SJCRH30 (cell line): ENCODE measurements around the gene POLR1A. TPM values are rescaled to one million over a fixed set of nuclear protein-coding genes. Genes with fewer than 3 reads are reported as not detected.

ENCODE experiments used
- DNase-seq, 2 experiments: peaks; one replicate each; pipeline ENCODE4 v3.0.0-alpha.2; 2015 to 2020
- H3K27ac ChIP-seq: fragments of 250-450 bp; sonication (Bioruptor Pico); 2 replicates; pipeline ENCODE4 v1.5.1; 2020; ENCODE audit warnings: mild to moderate bottlenecking, moderate library complexity
- H3K27me3 ChIP-seq: fragments of 250-450 bp; sonication (Bioruptor Pico); 2 replicates; pipeline ENCODE4 v1.5.1; 2020; ENCODE audit warnings: mild to moderate bottlenecking, moderate library complexity
- H3K36me3 ChIP-seq: fragments of 250-450 bp; sonication (Bioruptor Pico); 2 replicates; pipeline ENCODE4 v1.5.1; 2020; ENCODE audit warnings: mild to moderate bottlenecking, moderate library complexity
- H3K4me1 ChIP-seq: fragments of 250-450 bp; sonication (Bioruptor Pico); 2 replicates; pipeline ENCODE4 v1.5.1; 2020; ENCODE audit warnings: mild to moderate bottlenecking, moderate library complexity
- H3K4me3 ChIP-seq: fragments of 250-450 bp; sonication (Bioruptor Pico); 2 replicates; pipeline ENCODE4 v1.5.1; 2020; ENCODE audit warnings: mild to moderate bottlenecking, moderate library complexity
- H3K9me3 ChIP-seq: fragments of 250-450 bp; sonication (Bioruptor Pico); replicated peaks from 2 replicates; pipeline ENCODE4 v1.5.1; 2020; ENCODE audit warnings: mild to moderate bottlenecking, moderate library complexity
- total RNA-seq: library from RNA; depleted of rRNA; stranded (reverse); fragments of >200 nt; shearing (Covaris generic); gene quantifications from 2 replicates; pipeline ENCODE4 v1.2.3, GENCODE V29; 2014

Gene POLR1A
- total RNA-seq, 1 experiment from 2014 or later = 53.0 TPM

DNA sequence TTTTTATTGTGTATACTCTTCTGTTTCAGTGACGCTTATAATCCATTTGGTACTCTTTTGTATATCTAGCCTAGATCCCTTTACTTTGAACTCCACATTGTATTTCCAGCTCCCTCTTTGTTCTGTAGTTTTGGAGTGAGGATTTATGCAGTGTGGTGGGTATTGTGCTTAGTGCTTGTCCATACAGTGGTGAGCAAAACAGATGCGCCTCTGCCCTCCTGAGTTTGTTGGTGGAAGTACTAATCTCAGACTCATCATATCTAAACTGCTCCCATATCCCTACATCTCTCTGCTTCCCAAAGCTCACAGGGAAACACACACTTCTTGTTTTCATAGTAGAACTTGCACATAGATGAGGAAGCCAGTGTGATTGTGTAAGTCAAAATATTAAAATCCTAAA is 12.4 kb upstream of the POLR1A start:
- DNase-seq = no peak
- H3K27me3 ChIP-seq = no peaks in the 10 kb centered on the region
- H3K27ac ChIP-seq = no peak overlapping the region
- no peaks in the 10 kb centered on the region for H3K9me3 ChIP-seq
- peaks cover 94% of the 10 kb centered on the region for H3K36me3 ChIP-seq
- H3K4me1 ChIP-seq = peaks cover 17% of the 10 kb centered on the region; the same call in 1 of the 2 replicates
- no peak overlapping the region for H3K4me3 ChIP-seq

DNA sequence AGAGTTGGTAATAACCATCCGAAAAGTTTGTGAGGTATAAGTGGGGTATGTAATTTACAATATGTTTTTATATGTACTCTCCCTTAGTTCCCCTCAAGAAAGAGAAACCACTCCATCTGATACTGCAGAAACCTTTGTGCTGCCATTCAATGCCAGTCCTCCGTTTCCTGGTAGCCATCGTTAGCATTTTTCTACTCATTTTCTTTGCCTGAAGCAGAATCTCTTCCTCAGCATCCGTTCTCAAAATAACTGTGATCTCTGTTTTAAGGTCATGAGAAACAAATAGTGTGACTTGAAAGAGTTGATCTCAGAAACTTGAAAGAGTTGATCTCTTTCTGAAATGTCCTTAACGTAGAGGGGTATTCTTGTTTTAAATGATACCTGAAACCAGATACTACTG is 1.3 kb upstream of the POLR1A start:
- DNase-seq = no peak
- Histone ChIP-seq H3K4me1 (no peaks in the 10 kb centered on the region), H3K9me3 (no peaks in the 10 kb centered on the region), H3K36me3 (peaks cover 48% of the 10 kb centered on the region), H3K4me3 (peak overlapping the region; percentile 81), H3K27me3 (no peaks in the 10 kb centered on the region), H3K27ac (peak overlapping the region; percentile 94; the same call in 1 of the 2 replicates)

DNA sequence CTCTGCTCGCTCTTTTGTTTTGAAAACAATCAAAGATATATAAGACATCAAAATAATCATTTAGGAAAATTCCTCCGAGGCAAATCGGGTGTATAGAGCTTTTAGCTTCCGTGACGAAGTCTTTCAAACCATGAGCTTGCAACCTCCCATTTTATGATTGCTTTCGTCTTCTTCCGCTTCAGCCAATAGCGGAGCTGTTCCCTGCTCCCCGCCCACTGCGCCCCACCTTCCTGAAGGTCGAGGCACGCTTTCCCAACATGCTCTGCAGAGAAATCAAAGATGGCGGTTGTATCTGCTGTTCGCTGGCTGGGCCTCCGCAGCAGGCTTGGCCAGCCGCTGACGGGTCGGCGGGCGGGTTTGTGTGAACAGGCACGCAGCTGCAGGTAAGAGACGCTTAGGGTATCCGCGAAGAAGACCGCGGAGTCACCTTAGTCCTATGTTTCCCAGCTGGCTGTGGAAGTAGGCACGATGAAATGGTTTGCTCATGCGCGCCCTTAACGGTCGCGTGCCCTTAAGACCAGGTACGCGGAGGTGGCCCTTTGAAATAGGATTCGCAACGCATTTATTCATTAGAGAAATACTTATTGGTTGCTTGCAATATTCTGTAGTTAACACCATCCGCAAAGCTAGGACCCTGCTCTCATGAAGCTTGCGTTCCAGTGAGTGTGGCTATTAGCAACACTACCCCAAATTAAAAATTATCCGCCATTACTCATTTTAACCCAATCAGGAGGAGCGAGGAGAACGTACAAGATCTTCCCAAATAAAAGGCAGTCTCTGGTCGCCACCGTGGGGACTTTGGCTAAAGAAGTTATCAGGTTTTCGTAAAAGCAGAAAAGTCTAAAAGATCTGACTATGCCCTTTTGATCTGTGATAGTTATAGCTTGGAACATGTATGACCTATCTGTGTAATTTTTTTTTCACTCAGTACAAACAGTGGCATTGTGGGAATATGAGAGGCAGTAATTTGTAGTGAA is 571 bp upstream of the POLR1A start, which contains the start of gene PTCD3:
Gene PTCD3 (plus strand): TSS at position 267 of the 977 bp plus-strand sequence. CDS start 13 bp downstream, at position 280.
- H3K36me3 ChIP-seq = peaks cover 48% of the 10 kb centered on the region
- H3K4me3 ChIP-seq = peak within 1 kb of the TSS; percentile 81
- no peaks in the 10 kb centered on the region for H3K27me3 ChIP-seq
- peak; percentile 98 to 99 for DNase-seq
- peak within 1 kb of the TSS; percentile 94 for H3K27ac ChIP-seq
- H3K9me3 ChIP-seq = no peaks in the 10 kb centered on the region
- no peaks in the 10 kb centered on the region for H3K4me1 ChIP-seq

DNA sequence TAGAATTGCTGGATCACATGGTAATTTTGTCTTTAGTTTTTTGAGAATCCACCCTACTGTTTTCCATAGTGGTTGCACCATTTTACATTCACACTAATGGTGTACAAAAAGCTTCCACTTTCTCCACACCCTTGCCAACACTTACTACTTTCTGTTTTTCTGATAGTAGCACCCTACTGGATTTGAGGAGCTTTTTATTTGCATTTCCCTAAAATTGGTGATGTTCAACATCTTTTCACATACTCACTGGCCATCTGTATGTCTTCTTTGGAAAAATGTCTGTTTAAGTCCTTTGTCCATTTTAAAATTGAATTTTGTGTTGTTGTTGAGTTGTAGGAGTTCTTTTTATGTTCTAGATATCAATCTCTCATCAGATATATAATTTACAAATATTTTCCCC is 3.5 kb downstream of the POLR1A start:
- DNase-seq = no peak
- Histone ChIP-seq H3K9me3 (no peaks in the 10 kb centered on the region), H3K36me3 (peaks cover 46% of the 10 kb centered on the region), H3K27ac (no peak overlapping the region), H3K27me3 (no peaks in the 10 kb centered on the region), H3K4me3 (no peak overlapping the region), H3K4me1 (no peaks in the 10 kb centered on the region)

DNA sequence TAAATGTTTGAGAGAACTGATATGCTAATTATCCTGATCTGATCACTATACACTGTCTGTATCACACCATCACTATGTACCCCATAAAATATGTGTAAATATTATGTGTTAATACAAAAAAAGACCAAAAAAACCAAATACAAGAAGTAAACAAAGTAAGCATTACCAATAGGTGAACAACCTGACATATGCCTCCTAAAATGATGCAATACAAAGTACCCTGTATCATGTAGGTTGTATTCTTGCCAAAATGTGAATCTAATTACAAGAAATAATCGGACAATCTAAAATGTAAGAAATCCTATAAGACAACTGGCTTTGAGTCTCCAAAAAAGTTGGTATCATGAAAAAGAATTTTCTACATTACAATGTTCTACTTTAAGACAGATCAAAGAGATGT is 7.8 kb downstream of the POLR1A start:
- no peaks in the 10 kb centered on the region for H3K4me1 ChIP-seq
- H3K9me3 ChIP-seq = no peaks in the 10 kb centered on the region
- H3K4me3 ChIP-seq = no peak overlapping the region
- no peak for DNase-seq
- H3K36me3 ChIP-seq = peaks cover 76% of the 10 kb centered on the region
- H3K27ac ChIP-seq = no peak overlapping the region
- H3K27me3 ChIP-seq = no peaks in the 10 kb centered on the region

DNA sequence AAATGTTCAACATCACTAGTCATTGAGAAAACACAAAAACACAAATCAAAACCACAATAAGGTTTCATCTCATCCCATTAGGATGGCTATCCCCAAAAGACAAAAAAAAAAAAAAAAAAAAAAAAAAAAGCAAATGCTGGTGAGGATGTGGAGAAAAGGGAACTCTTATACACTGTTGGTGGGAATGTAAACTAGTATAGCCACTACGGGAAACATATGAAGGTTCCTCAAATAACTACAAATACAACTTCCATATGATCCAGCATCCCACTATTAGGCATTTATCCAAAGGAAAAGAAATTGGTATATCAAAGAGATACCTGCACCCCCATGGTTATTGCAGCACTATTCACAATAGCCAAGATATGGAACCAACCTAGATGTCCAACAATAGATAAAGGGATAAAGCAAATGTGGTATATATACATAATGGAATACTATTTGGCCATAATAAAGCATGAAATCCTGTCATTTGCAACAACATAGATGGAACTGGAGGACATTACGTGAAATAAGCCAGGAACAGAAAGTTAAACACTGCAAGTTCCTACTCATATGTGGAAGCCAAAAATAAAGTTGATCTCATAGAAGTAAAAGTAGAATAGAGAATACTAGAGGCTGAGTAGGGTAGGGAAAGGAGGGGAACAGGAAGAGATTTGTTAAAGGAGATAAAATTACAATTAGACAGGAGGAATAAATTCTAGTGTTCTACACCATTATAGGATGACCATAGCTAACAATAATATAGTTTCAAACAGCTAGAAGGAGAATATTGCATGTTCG is 8.4 kb downstream of the POLR1A start:
- no peak for DNase-seq
- Histone ChIP-seq H3K27ac (no peak overlapping the region), H3K9me3 (no peaks in the 10 kb centered on the region), H3K27me3 (no peaks in the 10 kb centered on the region), H3K36me3 (peaks cover 73% of the 10 kb centered on the region), H3K4me3 (no peak overlapping the region), H3K4me1 (no peaks in the 10 kb centered on the region)

DNA sequence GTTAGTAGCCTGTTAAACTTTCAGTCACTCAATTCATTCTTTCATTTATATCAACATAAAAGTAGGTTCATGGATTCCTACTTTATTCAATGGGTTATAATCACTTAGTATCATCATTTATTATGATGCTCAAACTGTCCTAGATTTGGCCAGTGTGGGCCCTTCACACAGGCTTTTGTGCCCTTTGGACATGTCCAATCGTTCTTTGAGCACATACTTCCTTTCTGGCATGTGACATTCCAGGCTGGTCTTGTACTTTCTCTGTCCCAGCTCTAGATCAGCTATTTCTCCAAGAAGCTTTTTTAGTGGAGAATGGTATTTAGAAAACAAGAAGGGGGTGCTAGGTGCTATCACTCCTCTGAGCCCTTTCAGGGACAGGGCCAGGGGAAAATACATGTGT is 11.5 kb downstream of the POLR1A start:
- no peak for DNase-seq
- no peaks in the 10 kb centered on the region for H3K27me3 ChIP-seq

DNA sequence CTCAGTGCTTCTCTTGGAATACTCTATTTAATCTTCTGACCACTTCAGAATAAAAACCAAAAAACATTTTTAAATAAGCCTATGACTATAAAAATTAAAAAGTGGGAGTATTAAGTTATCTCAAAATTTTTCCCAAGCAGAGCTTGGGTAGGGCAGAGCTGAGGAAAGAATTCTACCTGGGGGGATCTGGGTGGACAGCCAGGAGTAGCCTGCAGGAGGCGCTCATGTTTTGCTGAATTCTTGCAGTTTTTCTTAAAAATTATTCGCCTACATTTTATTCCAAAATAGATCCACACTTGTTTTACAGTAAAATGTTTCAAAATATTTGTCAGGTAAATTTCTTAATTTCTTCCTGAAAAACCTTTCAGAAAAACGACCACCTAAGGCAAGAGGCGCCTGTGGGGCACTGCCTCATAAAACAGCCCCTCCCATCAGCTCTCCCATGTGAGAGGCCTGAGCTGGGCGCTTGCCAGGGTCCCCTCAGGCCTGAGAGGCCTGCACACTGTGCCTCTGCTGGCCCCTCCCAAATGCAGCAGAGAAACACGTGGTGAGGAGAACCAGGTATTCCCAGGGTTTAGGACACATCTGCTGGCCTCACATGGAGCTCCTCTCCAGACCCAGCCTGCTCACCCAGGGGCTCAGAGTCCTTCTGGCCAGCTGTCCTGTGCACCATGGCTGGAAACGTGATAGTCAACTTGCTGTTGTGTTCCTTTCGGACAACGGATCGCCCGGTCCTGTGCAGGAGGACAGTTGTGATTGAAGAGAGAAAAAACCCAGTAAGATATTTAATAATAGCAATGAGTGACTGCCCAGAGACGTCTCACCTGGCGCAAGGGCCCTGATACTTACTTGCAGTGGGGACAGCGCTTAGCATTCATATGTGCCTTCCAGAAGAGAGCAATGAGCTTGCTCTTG is 17.5 kb downstream of the POLR1A start:
- Histone ChIP-seq H3K4me1 (no peaks in the 10 kb centered on the region; the same call in 1 of the 2 replicates), H3K36me3 (peaks cover 79% of the 10 kb centered on the region)
- DNase-seq = no peak

More for the DNA sequence above, 11.5 kb downstream of the POLR1A start:
- Histone ChIP-seq H3K4me1 (no peaks in the 10 kb centered on the region), H3K36me3 (peaks cover 78% of the 10 kb centered on the region), H3K9me3 (no peaks in the 10 kb centered on the region), H3K4me3 (no peak overlapping the region), H3K27ac (no peak overlapping the region)

DNA sequence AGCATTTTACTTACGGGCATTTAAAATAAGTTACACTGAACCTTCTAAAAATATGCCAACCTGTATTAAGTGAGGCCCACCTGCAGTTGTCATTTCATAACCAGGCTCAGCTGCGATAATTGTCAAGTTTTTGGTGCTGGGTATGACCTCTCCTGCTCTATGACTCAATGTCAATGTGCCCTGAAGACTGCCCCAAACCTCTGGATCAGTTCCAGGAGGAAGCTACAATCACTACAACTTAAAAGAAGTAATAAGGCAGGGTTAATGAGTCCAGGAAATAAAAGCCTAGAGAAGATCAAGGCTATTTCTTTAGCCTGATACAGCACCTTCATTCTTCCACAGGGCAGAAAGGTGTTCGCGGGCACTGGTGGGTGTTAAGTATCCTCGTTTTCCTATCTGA is 22.9 kb downstream of the POLR1A start:
- Histone ChIP-seq H3K27me3 (no peaks in the 10 kb centered on the region), H3K4me3 (no peak overlapping the region), H3K9me3 (no peaks in the 10 kb centered on the region), H3K4me1 (no peaks in the 10 kb centered on the region; the same call in none of the 2 replicates), H3K36me3 (peaks cover 76% of the 10 kb centered on the region), H3K27ac (no peak overlapping the region)
- no peak for DNase-seq

More for the DNA sequence above, 17.5 kb downstream of the POLR1A start:
- H3K4me3 ChIP-seq = no peak overlapping the region
- no peaks in the 10 kb centered on the region for H3K27me3 ChIP-seq
- H3K27ac ChIP-seq = no peak overlapping the region
- no peaks in the 10 kb centered on the region for H3K9me3 ChIP-seq

DNA sequence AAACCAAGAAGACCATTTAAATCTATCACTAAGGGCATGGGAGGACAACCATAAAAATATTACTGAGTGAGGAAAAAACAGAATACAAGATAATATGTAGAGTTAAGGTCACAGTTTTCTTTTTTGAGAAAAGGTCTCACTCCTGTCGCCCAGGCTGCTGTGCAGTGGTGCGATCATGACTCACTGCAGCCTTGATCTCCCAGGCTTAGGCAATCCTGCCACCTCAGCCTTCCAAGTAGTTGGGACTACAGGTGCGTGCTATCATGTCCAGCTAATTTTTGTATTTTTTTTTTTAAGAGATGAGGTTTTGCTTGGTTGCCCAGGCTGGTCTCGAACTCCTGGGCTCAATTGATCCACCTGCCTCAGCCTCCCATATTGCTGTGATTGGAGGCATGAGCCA is 24.0 kb downstream of the POLR1A start:
- Histone ChIP-seq H3K27ac (no peak overlapping the region), H3K4me3 (no peak overlapping the region), H3K4me1 (no peaks in the 10 kb centered on the region; the same call in none of the 2 replicates), H3K36me3 (peaks cover 73% of the 10 kb centered on the region), H3K27me3 (no peaks in the 10 kb centered on the region), H3K9me3 (no peaks in the 10 kb centered on the region)
- no peak for DNase-seq

DNA sequence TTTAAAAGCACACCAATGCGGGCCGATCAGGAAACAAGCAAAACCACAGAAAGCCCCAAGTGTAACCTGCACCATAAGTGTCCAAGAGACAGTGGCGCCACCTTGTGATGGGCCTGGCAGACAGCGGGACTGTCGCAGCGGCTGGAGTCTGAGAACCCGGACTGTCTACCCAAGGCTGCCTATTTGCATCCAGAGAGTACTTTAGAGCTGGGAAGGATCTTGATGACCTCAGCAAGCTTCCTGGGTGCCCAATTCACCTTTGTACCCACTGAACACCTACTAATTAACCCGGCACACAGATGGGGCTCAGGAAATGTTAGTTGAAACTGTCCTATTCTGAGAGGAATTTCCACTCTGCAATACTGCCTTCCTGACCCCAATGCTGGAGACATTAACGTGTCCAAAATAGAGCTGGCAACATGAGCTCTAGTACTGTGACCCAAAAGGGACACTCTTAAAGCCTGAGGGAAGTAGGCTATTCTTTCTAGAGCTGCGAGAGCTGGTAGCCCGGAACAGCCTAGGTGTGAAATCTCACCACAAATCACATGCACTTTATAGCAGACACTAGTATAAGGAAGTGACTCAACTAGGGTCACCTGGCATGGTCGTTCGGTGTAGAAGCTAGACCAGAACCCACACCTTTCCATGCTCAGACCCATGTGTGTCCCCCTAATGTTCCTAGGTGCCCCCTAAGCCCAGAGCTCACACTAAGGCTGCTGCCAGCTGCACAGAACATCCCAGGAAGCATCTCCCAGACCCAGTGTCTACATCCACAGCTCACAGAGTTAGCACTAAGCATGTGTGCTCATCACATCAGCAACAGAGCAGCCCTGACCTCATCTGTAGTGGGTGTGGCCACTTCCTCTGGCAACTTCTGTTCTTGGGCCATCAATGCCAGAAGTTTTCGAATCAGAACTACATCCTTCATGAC is 25.4 kb downstream of the POLR1A start:
- Histone ChIP-seq H3K9me3 (no peaks in the 10 kb centered on the region), H3K4me3 (no peak overlapping the region), H3K27me3 (no peaks in the 10 kb centered on the region), H3K27ac (no peak overlapping the region), H3K36me3 (peaks cover 71% of the 10 kb centered on the region), H3K4me1 (no peaks in the 10 kb centered on the region; the same call in none of the 2 replicates)
- peak; percentile 83 to 87 for DNase-seq

DNA sequence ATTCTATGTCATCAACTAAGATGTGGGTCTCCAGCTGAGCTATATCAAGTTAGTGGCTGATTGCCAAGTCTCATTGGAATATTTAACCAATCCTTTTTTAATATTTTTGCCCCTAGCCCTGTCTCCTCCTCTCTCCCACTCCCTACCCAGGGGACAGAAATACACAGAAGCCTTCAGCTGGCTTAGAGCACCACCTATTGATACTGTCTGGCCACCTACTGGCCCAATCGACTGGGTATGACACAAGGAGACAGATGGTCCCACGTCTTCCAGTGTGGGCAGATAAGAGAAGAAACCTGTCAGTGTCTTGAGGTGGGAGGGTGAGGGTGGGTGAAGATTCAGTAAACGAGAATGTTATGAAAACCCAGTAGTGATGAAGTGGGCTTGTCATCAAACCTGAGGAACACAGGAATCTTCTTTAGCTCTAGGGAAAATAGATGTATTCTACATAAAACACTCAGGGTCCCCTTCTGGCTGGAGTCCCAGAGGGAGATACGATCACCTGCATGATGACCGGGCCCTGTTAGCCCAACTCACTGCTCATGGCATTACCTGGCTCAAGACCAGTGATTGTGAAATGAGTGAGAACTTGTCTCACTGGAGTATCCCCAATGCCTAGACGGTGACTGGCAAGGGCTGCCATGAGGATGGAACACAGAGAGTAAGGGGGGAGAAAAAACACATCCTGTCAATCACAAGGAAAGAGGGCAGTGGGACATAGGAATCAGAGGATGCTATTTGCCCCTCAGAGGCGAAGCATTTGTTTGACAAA is 26.7 kb downstream of the POLR1A start:
- peak; percentile 49 to 78 for DNase-seq
- Histone ChIP-seq H3K27me3 (no peaks in the 10 kb centered on the region), H3K36me3 (peaks cover 72% of the 10 kb centered on the region), H3K9me3 (no peaks in the 10 kb centered on the region), H3K4me1 (no peaks in the 10 kb centered on the region; the same call in none of the 2 replicates), H3K4me3 (no peak overlapping the region), H3K27ac (no peak overlapping the region)
